GM12891 (cell line): ENCODE data around the gene SMG9.
A peak's percentile ranks its signal among the peaks of the same experiment; 100 is the strongest.

ENCODE experiments used
- DNase-seq: peaks from one replicate; pipeline ENCODE4 v3.0.0; 2011; ENCODE audit warnings: low spot score; ENCODE audit not compliant: insufficient read length
- FAIRE-seq: peaks from 2 replicates; lab custom pipeline; 2011; peaks lifted over from hg19 to GRCh38; lab: Jason Lieb, UNC
- PAX5 ChIP-seq: IDR thresholded peaks from 2 replicates; pipeline ENCODE4 v1.6.1; 2011; ENCODE audit warnings: low read length, moderate library complexity, mild to moderate bottlenecking; ENCODE audit not compliant: insufficient read depth, severe bottlenecking
- POLR2A ChIP-seq: IDR thresholded peaks from 2 replicates; pipeline ENCODE4 v1.6.1; 2011; ENCODE audit warnings: low read depth, low read length, control low read depth
- POLR2AphosphoS5 ChIP-seq: IDR thresholded peaks from 2 replicates; pipeline ENCODE4 v1.6.1; 2011; ENCODE audit warnings: low read depth, low read length, control low read depth
- POU2F2 ChIP-seq: IDR thresholded peaks from 2 replicates; pipeline ENCODE4 v1.6.1; 2011; ENCODE audit warnings: low read depth, mild to moderate bottlenecking, control low read depth, low read length, moderate library complexity
- SPI1 ChIP-seq: IDR thresholded peaks from 2 replicates; pipeline ENCODE4 v1.6.1; 2011; ENCODE audit warnings: low read depth, low read length, control low read depth
- TAF1 ChIP-seq: IDR thresholded peaks from 2 replicates; pipeline ENCODE4 v1.6.1; 2011; ENCODE audit warnings: low read depth, low read length, control low read depth

SMG9 gene

DNA sequence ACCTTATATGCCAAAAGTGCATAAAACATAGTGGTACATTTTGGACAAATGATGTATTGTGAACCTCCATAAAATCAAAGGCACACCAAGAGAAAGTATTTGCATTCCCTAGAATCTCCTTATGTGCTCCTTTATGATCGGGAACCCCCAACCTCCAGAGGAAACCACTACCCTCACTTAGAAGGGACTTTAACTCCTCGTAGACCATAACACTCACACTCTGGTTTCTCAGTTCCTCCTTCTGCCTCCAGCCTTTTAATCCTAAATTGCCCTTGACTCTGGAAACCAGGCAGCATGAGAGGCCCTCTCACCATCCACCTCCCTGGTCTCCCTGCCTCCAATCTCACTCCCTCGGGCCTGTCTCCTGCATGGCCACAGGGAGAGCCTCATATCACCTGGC is 35.8 kb upstream of the SMG9 start:
- TF ChIP-seq SPI1 (peak; percentile 98), POU2F2 (no peak)
- FAIRE-seq: peak; percentile 89
- no peak for DNase-seq

DNA sequence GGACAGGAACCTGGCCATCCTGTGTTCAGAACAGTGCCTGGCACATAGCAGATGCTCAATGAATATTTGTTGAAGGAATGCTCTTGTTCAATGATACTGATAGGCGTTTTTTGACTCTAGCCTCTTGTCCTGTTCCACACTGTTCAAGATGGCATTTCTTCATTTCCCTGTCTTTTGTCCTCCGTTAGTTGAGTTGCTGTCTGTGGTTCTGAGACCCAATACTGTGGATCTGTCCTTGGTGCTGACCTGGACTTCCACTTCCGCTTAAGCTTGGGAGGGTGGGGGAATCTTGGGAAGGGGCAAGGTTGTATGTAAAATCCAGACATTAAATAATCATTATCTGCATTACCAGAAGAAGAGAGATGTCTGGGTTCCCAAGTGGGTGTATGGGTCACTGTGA is 34.3 kb upstream of the SMG9 start:
- DNase-seq (no peak), FAIRE-seq (peak; percentile 59)
- no peak for TF ChIP-seq POLR2AphosphoS5
- no peak for TF ChIP-seq POU2F2
- no peak for TF ChIP-seq TAF1
- peak; percentile 71 for TF ChIP-seq SPI1
- no peak for TF ChIP-seq PAX5
- TF ChIP-seq POLR2A: no peak

DNA sequence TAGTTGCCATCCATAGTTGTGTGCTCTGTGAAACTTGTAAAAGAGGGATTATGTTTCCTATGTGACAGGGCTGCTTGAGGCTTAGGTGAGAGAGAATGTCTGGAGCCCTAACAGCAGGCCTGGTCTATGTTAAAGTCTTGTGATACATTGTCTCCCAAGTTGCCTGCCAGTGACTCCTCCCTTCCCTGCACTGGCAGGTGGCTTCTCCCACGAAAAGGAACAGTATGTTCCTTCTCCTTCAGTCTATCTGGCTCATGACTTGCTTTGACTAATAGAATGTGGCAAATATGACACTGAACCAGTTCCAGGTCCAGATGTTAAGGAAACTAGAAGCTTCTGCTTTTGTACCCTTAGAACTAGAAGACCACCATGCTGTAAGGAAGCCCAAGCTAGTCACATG is 31.9 kb upstream of the SMG9 start:
- TF ChIP-seq POU2F2 (no peak), POLR2AphosphoS5 (no peak), PAX5 (no peak), SPI1 (no peak), TAF1 (no peak), POLR2A (no peak)
- FAIRE-seq (no peak), DNase-seq (no peak)

- TF ChIP-seq PAX5 (no peak), SPI1 (no peak), TAF1 (no peak), POLR2AphosphoS5 (no peak), POU2F2 (no peak)
- DNase-seq (no peak), FAIRE-seq (peak; percentile 65)
Observed at GRCh38 chr19:43784981-43785808, 30.4 kb upstream of the SMG9 start.

GRCh38 chr19:43784241-43784980 is 29.6 kb upstream of the SMG9 start:
- FAIRE-seq: peak; percentile 41
- DNase-seq: no peak
- TF ChIP-seq POLR2A (no peak), PAX5 (peak; percentile 61), POU2F2 (no peak; the same call in 1 of the 2 replicates), POLR2AphosphoS5 (no peak)

DNA sequence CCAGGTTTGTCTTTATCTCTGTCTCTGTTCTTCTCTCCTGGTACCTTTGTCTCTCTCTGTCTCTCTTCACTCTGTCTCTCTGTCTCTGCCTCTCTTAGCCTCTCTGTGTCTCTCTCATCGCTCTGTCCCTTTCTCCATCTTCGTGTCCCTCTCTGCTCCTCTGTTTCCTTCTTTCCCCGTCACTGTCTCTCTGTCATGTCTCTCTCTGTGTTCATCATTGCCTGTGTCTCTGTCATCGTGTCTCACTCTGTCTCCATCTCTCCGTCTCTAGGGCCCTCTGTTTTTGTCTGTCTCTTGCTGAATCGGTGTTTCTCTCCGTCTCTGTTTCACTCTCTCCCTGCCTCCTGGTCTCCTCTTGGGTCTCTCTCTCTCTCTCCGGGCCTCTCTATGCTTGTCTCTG is 28.9 kb upstream of the SMG9 start:
- DNase-seq (no peak), FAIRE-seq (no peak)
- TF ChIP-seq SPI1: no peak
- TF ChIP-seq PAX5: no peak
- TF ChIP-seq POLR2A: no peak
- no peak for TF ChIP-seq POLR2AphosphoS5
- TF ChIP-seq POU2F2: no peak

- DNase-seq (no peak), FAIRE-seq (no peak)
- TF ChIP-seq PAX5: no peak
- TF ChIP-seq SPI1: no peak
Observed at GRCh38 chr19:43782689-43783231, 28.0 kb upstream of the SMG9 start.

GRCh38 chr19:43782311-43782660 is 27.5 kb upstream of the SMG9 start:
- peak; percentile 76 for FAIRE-seq
- DNase-seq: no peak
- no peak for TF ChIP-seq SPI1
- no peak for TF ChIP-seq POLR2AphosphoS5
- TF ChIP-seq PAX5: no peak
- no peak for TF ChIP-seq POU2F2
- no peak for TF ChIP-seq TAF1
- no peak for TF ChIP-seq POLR2A

DNA sequence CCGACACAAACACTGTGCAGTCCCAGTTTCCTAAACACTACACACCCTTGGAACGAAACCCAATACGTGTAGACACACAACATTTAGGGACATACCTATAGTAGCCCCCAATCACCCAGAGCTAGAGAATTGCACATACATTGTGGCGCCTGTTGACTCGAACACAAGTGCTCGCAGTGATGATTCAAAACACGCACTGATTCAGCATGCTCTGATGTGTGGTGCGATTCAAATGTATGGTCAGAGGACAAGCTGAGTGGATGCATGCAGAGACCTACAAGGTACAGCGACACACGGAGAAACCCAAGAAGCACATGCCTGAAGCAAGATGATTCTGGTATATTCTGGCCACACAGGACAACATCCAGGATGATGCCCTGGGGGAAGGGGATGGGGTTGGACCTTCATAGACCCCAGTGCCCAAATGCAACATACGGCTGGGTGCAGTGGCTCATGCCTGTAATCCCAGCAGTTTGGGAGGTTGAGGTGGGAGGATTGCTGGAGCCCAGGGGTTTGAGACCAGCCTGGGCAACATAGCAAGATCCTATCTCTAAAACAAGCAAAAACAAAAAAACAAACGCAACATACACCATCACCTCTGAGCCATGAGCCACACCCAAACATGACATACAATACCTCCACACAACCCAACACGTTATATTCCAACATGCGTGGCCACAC is 27.0 kb upstream of the SMG9 start:
- DNase-seq (no peak), FAIRE-seq (no peak)
- no peak for TF ChIP-seq SPI1
- TF ChIP-seq POU2F2: no peak
- TF ChIP-seq POLR2A: no peak
- TF ChIP-seq TAF1: no peak
- no peak for TF ChIP-seq POLR2AphosphoS5
- no peak for TF ChIP-seq PAX5
